ENCODE measurements around the gene TVP23C. TPM values are rescaled to one million over a fixed set of nuclear protein-coding genes. Genes with fewer than 3 reads are reported as not detected.

The TVP23C gene
- total and polyA plus RNA-seq, 7 experiments from 2014 or later, result 4.6 to 25.6 (median 13.1) TPM

DNA sequence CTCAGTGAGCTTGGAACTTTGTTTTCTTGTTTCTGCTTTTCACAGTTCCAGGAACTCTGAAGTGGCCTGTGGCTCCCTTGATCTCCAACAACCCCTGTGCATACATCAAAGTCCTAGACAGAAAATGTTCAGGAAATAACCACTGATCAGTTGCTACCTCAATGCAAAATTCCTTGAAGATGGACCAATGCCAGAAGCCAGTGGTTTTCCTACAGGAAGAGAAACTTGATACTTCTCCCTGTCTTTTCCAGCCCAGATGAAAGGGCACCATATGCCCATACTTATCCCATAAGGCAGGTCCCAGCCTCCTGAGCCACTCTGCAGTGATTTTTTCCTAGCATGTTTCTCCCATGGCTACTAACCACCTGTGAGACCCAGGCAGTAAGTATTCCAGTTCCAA, 83.6 kb downstream of the TVP23C start:
- intact Hi-C loops (cut with micrococcal nuclease), result no loop called here
- Histone ChIP-seq H3K4me3 (ENCODE audit: low read length) (no peak overlapping the region), H3K9me3 (ENCODE audit: control insufficient read depth in 2 of 3, low read length in 3 of 3) (no peaks in the 10 kb centered on the region), H3K27me3 (ENCODE audit: control insufficient read depth in 2 of 2, insufficient read depth in 2 of 2, low read length in 2 of 2) (no peaks in the 10 kb centered on the region), H3K36me3 (ENCODE audit: control insufficient read depth in 2 of 3, insufficient read depth in 3 of 3, low read length in 3 of 3) (no peaks in the 10 kb centered on the region), H3K4me1 (ENCODE audit: control insufficient read depth in 2 of 2, insufficient read depth in 2 of 2, low read length in 2 of 2) (no peaks in the 10 kb centered on the region), H3K27ac (ENCODE audit: low read depth, low read length) (no peak overlapping the region)
- Mint-ChIP-seq H3K27ac (peak overlapping the region in 1 of 9 donors; percentile 62), H3K27me3 (no peaks in the 10 kb centered on the region), H3K4me3 (no peak overlapping the region), H3K9me3 (peaks cover 0 to 4% (median 0%) of the 10 kb centered on the region in 11 donors), H3K4me1 (peaks cover 0 to 11% (median 0%) of the 10 kb centered on the region in 7 donors), H3K36me3 (peaks cover 8 to 41% (median 22%) of the 10 kb centered on the region in 5 donors)
- POLR2A ChIA-PET, result no interaction called here
- DNase-seq (no peak), ATAC-seq (no peak)
- CTCF ChIA-PET, result no interaction called here

DNA sequence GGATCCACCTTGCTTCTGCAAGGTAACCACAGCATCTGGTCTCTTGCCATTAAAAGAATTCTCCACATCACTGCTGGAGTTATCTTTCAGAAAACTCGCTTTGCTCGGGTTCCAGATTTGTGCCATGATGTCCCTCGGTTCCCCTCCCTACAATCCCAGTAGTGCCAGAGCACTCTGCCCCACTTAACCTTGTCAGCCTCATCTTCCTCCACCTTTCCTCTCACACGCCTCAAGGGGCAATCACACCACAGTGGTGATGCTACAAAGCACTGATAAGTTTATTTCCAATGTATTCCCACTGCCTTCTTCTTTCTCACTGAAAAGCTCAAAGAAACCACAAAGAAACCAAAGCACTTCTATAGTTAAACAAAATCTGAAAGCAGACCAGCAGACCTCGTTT, 84.4 kb downstream of the TVP23C start:
- peaks cover 8 to 44% (median 29%) of the 10 kb centered on the region in 5 donors for H3K36me3 Mint-ChIP-seq
- Histone ChIP-seq H3K27me3 (ENCODE audit: control insufficient read depth in 2 of 2, insufficient read depth in 2 of 2, low read length in 2 of 2) (no peaks in the 10 kb centered on the region), H3K36me3 (ENCODE audit: control insufficient read depth in 2 of 3, insufficient read depth in 3 of 3, low read length in 3 of 3) (no peaks in the 10 kb centered on the region), H3K9me3 (ENCODE audit: control insufficient read depth in 2 of 3, low read length in 3 of 3) (no peaks in the 10 kb centered on the region), H3K4me3 (ENCODE audit: low read length) (no peak overlapping the region), H3K4me1 (ENCODE audit: control insufficient read depth in 2 of 2, insufficient read depth in 2 of 2, low read length in 2 of 2) (no peaks in the 10 kb centered on the region), H3K27ac (ENCODE audit: low read depth, low read length) (no peak overlapping the region)
- no peak for ATAC-seq
- no peak overlapping the region for H3K4me3 Mint-ChIP-seq
- no peak for DNase-seq
- peaks cover 0 to 4% (median 0%) of the 10 kb centered on the region in 11 donors for H3K9me3 Mint-ChIP-seq
- ChIA-PET CTCF (no interaction called here), POLR2A (no interaction called here)
- no peak overlapping the region for H3K27ac Mint-ChIP-seq
- intact Hi-C loops (cut with micrococcal nuclease), result no loop called here
- peaks cover 0 to 11% (median 0%) of the 10 kb centered on the region in 7 donors for H3K4me1 Mint-ChIP-seq
- no peaks in the 10 kb centered on the region for H3K27me3 Mint-ChIP-seq

DNA sequence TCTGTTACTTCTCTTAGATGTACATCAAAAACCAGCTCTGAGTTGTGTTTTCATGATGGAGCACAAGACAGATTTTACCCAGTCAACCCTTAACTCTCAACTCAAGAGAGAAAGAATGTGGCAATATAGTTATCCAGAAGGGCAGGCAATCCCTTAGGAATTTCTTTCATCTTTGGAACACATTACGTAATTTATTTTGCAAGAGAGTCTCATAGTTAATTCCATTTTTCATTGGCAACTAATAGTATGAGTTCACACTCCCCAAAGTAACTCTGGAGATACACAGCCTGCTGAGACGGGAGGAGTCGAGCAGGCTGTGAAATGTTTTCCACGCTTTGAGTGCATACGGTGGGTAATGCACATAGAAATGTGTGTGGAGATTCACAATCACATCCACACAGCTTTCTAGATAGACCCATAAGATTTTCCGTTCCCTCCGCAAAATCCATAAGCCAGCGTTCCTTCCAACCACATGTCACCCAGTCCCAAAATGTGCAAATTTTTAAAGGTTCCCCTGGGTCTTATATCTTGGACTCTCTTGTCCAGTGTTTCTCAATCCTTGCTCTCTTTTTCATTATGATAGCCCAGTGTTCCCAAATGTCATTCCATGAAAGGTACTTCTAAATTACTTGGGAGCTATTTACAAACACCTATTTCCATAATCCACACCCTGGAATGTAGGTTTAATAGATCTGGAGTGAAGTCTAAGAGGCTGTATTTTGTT, 87.5 kb downstream of the TVP23C start:
- intact Hi-C loops (cut with micrococcal nuclease), result no loop called here
- no peak overlapping the region for H3K27ac ChIP-seq (ENCODE audit: low read depth, low read length)
- Mint-ChIP-seq H3K4me3 (no peak overlapping the region), H3K9me3 (peaks cover 0 to 4% (median 0%) of the 10 kb centered on the region in 11 donors), H3K27me3 (no peaks in the 10 kb centered on the region), H3K4me1 (peaks cover 0 to 7% (median 0%) of the 10 kb centered on the region in 7 donors), H3K36me3 (peaks cover 8 to 40% (median 34%) of the 10 kb centered on the region in 5 donors), H3K27ac (no peak overlapping the region)
- DNase-seq, result no peak
- no peak for ATAC-seq
- no peaks in the 10 kb centered on the region for H3K36me3 ChIP-seq (ENCODE audit: control insufficient read depth in 2 of 3, insufficient read depth in 3 of 3, low read length in 3 of 3)
- CTCF ChIA-PET, result no interaction called here
- no peaks in the 10 kb centered on the region for H3K27me3 ChIP-seq (ENCODE audit: control insufficient read depth in 2 of 2, insufficient read depth in 2 of 2, low read length in 2 of 2)
- no peaks in the 10 kb centered on the region for H3K9me3 ChIP-seq (ENCODE audit: control insufficient read depth in 2 of 3, low read length in 3 of 3)
- POLR2A ChIA-PET, result no interaction called here
- no peak overlapping the region for H3K4me3 ChIP-seq (ENCODE audit: low read length)
- no peaks in the 10 kb centered on the region for H3K4me1 ChIP-seq (ENCODE audit: control insufficient read depth in 2 of 2, insufficient read depth in 2 of 2, low read length in 2 of 2)

DNA sequence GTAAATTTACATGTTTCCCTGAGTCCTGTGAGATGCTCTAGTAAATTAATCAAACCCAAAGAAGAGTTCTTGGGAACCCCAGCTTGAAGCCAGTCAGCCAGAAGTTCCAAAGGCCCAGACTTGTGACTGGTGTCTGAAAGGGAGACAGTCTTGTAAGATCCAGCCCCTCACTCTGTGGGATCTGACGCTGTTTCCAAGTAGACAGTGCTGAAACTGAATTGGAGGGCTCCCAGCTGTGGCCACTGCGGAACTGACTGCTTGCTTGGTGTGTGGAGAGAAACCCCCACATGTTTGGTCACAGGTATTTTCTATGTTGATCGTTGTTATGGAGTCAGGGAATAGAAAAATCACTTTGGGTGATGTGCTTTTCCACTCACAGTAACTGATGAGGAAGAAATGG, 90.4 kb downstream of the TVP23C start:
- no peak overlapping the region for H3K27ac Mint-ChIP-seq
- no peak overlapping the region for H3K4me3 ChIP-seq (ENCODE audit: low read length)
- ChIA-PET POLR2A (no interaction called here), CTCF (no interaction called here)
- no peaks in the 10 kb centered on the region for H3K4me1 ChIP-seq (ENCODE audit: control insufficient read depth in 2 of 2, insufficient read depth in 2 of 2, low read length in 2 of 2)
- H3K4me1 Mint-ChIP-seq, result no peaks in the 10 kb centered on the region
- H3K27me3 Mint-ChIP-seq, result no peaks in the 10 kb centered on the region
- no peak overlapping the region for H3K4me3 Mint-ChIP-seq
- no peaks in the 10 kb centered on the region for H3K27me3 ChIP-seq (ENCODE audit: control insufficient read depth in 2 of 2, insufficient read depth in 2 of 2, low read length in 2 of 2)
- peaks cover 4 to 40% (median 29%) of the 10 kb centered on the region in 5 donors for H3K36me3 Mint-ChIP-seq
- no peaks in the 10 kb centered on the region for H3K36me3 ChIP-seq (ENCODE audit: control insufficient read depth in 2 of 3, insufficient read depth in 3 of 3, low read length in 3 of 3)
- H3K27ac ChIP-seq (ENCODE audit: low read depth, low read length), result no peak overlapping the region
- intact Hi-C loops (cut with micrococcal nuclease), result no loop called here
- ATAC-seq (no peak), DNase-seq (no peak)
- no peaks in the 10 kb centered on the region for H3K9me3 ChIP-seq (ENCODE audit: control insufficient read depth in 2 of 3, low read length in 3 of 3)
- peaks cover 0 to 2% (median 0%) of the 10 kb centered on the region in 11 donors for H3K9me3 Mint-ChIP-seq

DNA sequence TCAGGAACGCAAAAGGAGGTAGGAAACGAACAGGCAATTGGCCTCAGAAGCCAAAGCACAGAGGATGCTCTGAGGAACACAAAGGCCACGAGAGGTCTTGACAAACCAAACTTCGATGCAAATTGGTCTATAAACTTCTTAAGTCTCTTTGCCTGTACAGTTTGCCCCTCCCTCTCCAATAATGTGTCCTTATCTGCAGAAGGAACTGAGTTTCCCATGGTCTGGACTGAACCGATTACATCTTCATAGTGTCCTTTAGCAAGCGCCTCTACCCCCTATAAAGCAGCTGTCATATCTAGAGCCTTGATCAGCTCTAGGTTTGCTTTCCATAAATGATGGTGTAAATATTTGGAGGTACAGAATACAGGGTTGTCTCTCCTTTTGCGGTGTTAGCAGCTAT, 92.7 kb downstream of the TVP23C start:
- ChIA-PET POLR2A (no interaction called here), CTCF (no interaction called here)
- peaks cover 0 to 2% (median 0%) of the 10 kb centered on the region in 11 donors for H3K9me3 Mint-ChIP-seq

DNA sequence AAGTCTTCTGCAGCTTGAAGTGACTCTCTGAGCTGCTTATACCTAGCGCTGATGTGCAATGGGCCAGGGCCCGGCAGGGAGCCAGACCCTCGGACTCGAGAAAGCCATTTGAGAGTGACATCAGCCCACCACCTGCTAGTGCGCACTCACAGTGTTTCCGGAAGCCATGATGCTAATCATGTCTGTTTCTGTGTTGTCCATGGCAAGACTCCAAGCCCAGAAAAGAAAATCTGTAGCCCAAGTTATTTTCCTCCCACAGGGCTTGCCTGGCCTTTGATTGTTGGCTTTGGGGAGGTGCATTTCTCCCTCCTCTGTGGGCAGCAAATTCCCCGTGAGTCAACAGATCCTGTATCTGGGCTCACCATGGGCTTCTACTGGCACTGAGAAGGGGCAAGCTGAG, 94.0 kb downstream of the TVP23C start:
- peaks cover 0 to 2% (median 0%) of the 10 kb centered on the region in 7 donors for H3K4me1 Mint-ChIP-seq
- H3K4me3 Mint-ChIP-seq, result no peak overlapping the region

More for the DNA sequence above, 92.7 kb downstream of the TVP23C start:
- no peak overlapping the region for H3K4me3 ChIP-seq (ENCODE audit: low read length)
- Mint-ChIP-seq H3K27ac (no peak overlapping the region), H3K4me1 (peaks cover 0 to 2% (median 0%) of the 10 kb centered on the region in 7 donors), H3K4me3 (no peak overlapping the region), H3K27me3 (no peaks in the 10 kb centered on the region), H3K36me3 (peaks cover 0 to 32% (median 22%) of the 10 kb centered on the region in 5 donors)
- H3K36me3 ChIP-seq (ENCODE audit: control insufficient read depth in 2 of 3, insufficient read depth in 3 of 3, low read length in 3 of 3), result no peaks in the 10 kb centered on the region
- no peaks in the 10 kb centered on the region for H3K4me1 ChIP-seq (ENCODE audit: control insufficient read depth in 2 of 2, insufficient read depth in 2 of 2, low read length in 2 of 2)
- intact Hi-C loops (cut with micrococcal nuclease), result no loop called here
- no peaks in the 10 kb centered on the region for H3K9me3 ChIP-seq (ENCODE audit: control insufficient read depth in 2 of 3, low read length in 3 of 3)
- no peak for ATAC-seq
- H3K27ac ChIP-seq (ENCODE audit: low read depth, low read length), result no peak overlapping the region
- DNase-seq, result no peak
- no peaks in the 10 kb centered on the region for H3K27me3 ChIP-seq (ENCODE audit: control insufficient read depth in 2 of 2, insufficient read depth in 2 of 2, low read length in 2 of 2)

DNA sequence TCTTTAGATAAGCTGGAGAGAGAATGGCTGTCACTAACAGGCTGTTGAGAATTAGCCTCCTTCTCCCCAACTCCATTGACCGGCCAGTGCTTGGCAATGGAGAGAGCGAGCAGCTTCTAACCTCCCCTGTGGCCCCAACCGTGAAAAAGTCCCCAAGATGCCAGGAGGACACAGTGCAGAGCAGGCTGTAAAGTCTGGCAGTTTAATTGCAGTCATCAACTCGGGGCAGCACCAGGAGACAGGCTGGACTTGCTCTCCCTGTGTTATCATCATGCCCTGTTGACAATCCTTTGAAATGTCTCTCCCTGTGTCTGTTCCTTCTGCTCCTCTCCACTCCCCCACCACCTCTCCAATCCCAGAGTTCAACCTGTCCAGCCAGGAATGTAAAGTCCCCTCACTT, 95.2 kb downstream of the TVP23C start:
- Histone ChIP-seq H3K4me3 (ENCODE audit: low read length) (no peak overlapping the region), H3K27ac (ENCODE audit: low read depth, low read length) (no peak overlapping the region), H3K4me1 (ENCODE audit: control insufficient read depth in 2 of 2, insufficient read depth in 2 of 2, low read length in 2 of 2) (no peaks in the 10 kb centered on the region), H3K27me3 (ENCODE audit: control insufficient read depth in 2 of 2, insufficient read depth in 2 of 2, low read length in 2 of 2) (no peaks in the 10 kb centered on the region), H3K9me3 (ENCODE audit: control insufficient read depth in 2 of 3, low read length in 3 of 3) (no peaks in the 10 kb centered on the region), H3K36me3 (ENCODE audit: control insufficient read depth in 2 of 3, insufficient read depth in 3 of 3, low read length in 3 of 3) (no peaks in the 10 kb centered on the region)
- POLR2A ChIA-PET, result no interaction called here
- peaks cover 0 to 19% (median 13%) of the 10 kb centered on the region in 5 donors for H3K36me3 Mint-ChIP-seq
- CTCF ChIA-PET, result no interaction called here
- H3K27ac Mint-ChIP-seq, result no peak overlapping the region
- intact Hi-C loops (cut with micrococcal nuclease), result no loop called here
- no peak overlapping the region for H3K4me3 Mint-ChIP-seq
- no peaks in the 10 kb centered on the region for H3K27me3 Mint-ChIP-seq
- peaks cover 0 to under 1% (median 0%) of the 10 kb centered on the region in 11 donors for H3K9me3 Mint-ChIP-seq
- DNase-seq (no peak), ATAC-seq (no peak)
- H3K4me1 Mint-ChIP-seq, result peaks cover 0 to 2% (median 0%) of the 10 kb centered on the region in 7 donors

More for the DNA sequence above, 94.0 kb downstream of the TVP23C start:
- intact Hi-C loops (cut with micrococcal nuclease), result no loop called here
- H3K36me3 Mint-ChIP-seq, result peaks cover 0 to 21% (median 14%) of the 10 kb centered on the region in 5 donors
- no peak overlapping the region for H3K27ac Mint-ChIP-seq
- Histone ChIP-seq H3K36me3 (ENCODE audit: control insufficient read depth in 2 of 3, insufficient read depth in 3 of 3, low read length in 3 of 3) (no peaks in the 10 kb centered on the region), H3K27ac (ENCODE audit: low read depth, low read length) (no peak overlapping the region), H3K27me3 (ENCODE audit: control insufficient read depth in 2 of 2, insufficient read depth in 2 of 2, low read length in 2 of 2) (no peaks in the 10 kb centered on the region), H3K4me1 (ENCODE audit: control insufficient read depth in 2 of 2, insufficient read depth in 2 of 2, low read length in 2 of 2) (no peaks in the 10 kb centered on the region), H3K9me3 (ENCODE audit: control insufficient read depth in 2 of 3, low read length in 3 of 3) (no peaks in the 10 kb centered on the region), H3K4me3 (ENCODE audit: low read length) (no peak overlapping the region)
- POLR2A ChIA-PET, result no interaction called here
- H3K9me3 Mint-ChIP-seq, result no peaks in the 10 kb centered on the region
- DNase-seq (no peak), ATAC-seq (no peak)
- H3K27me3 Mint-ChIP-seq, result no peaks in the 10 kb centered on the region
- CTCF ChIA-PET, result no interaction called here

Measured in naive thymus-derived CD4-positive, alpha-beta T cell (primary cell).